ENCODE data around the gene TTLL12.

GRCh38 chr22:43200555-43200954, 13.6 kb upstream of the TTLL12 start:
- TF ChIP-seq CTCF (conservative IDR thresholded peaks at IDR 0.05): no peak
- no peak for TF ChIP-seq EZH2 (IDR thresholded peaks at IDR 0.05; ENCODE audit: low read depth)
